Lower leg skin (tissue), 4 donors: ENCODE measurements around the gene SPAG4. TPM values are rescaled to one million over a fixed set of nuclear protein-coding genes. Genes with fewer than 3 reads are reported as not detected.
A peak's percentile ranks its signal among the peaks of the same experiment; 100 is the strongest.

Source experiments
- DNase-seq, 2 donors: peaks; one replicate each; pipeline ENCODE4 v3.0.0-alpha.2; 2019; ENCODE audit warnings: low spot score in 2 of 2
- H3K4me3 ChIP-seq: fragments of 200-600 bp; sonication (generic); 2 replicates; pipeline ENCODE4 v1.5.1; 2017; ENCODE audit warnings: mild to moderate bottlenecking, low read depth; ENCODE audit not compliant: poor library complexity, severe bottlenecking
- POLR2A ChIP-seq, 2 donors: fragments of 450-650 bp; IDR thresholded peaks; one replicate each; pipeline ENCODE4 v1.6.1; 2016 to 2017; ENCODE audit warnings: antibody characterized with exemption in 2 of 2, mild to moderate bottlenecking in 1 of 2, moderate library complexity in 1 of 2
- WGBS, 2 donors: methylation state at CpG; one replicate each; pipeline ENCODE4 v1.1.5; 2018; 5-methylcytosine and 5-hydroxymethylcytosine counted together
- intact Hi-C: fragments of 100-400 bp; cut with DNase I; formaldehyde crosslinking; loops from one replicate; pipeline ENCODE4 v1.15.0; 2023; ENCODE audit warnings: low total_unique reads
- total RNA-seq, 4 donors: library from RNA; depleted of rRNA; stranded (reverse); fragments of >200 nt; gene quantifications; one replicate each; pipeline ENCODE4 v1.1.0, GENCODE V29; 2016
- TF ChIP-seq, protein P1 (sequence below), 3 donors: fragments of 450-650 bp; IDR thresholded peaks; one replicate each; pipeline ENCODE4 v1.5.1; 2016; ENCODE audit warnings: antibody characterized with exemption in 3 of 3, mild to moderate bottlenecking in 3 of 3, moderate library complexity in 2 of 3

SPAG4 gene
- total RNA-seq, 4 donors from 2014 or later: 1.2 to 2.5 (median 1.9) TPM; not detected in 1

DNA sequence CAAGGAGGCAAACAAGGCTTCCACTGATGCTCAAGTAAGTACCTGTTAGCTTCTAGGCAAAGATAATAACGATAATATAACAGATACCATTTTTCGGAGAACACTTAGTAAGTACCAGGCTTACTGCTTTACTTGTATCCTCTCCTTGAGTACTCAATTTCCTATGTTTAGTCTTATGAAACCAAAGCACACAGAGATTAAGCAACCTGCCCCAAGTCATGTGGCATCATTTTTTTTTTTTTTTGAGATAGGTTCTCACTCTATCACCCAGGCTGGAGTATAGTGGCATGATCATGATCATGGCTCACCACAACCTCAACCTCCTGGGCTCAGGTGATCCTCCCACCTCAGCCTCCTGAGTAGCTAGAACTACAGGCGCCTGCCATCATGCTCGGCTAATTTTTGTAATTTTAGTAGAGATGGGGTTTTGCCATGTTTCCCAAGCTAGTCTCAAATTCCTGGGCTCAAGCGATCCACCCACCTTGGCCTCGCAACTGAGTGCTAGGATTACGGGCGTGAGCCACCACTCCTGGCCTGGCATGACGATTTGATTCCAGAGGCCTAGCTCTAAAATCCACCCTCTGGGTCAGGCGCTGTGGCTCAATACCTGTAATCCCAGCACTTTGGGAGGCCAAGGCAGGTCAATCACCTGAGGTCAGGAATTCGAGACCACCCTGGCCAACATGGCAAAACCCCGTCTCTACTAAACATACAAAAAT lies 14.0 kb downstream of the SPAG4 start:
- H3K4me3 ChIP-seq: no peak overlapping the region
- no peak for TF ChIP-seq POLR2A (IDR thresholded peaks at IDR 0.05)
- TF ChIP-seq, protein P1, sequence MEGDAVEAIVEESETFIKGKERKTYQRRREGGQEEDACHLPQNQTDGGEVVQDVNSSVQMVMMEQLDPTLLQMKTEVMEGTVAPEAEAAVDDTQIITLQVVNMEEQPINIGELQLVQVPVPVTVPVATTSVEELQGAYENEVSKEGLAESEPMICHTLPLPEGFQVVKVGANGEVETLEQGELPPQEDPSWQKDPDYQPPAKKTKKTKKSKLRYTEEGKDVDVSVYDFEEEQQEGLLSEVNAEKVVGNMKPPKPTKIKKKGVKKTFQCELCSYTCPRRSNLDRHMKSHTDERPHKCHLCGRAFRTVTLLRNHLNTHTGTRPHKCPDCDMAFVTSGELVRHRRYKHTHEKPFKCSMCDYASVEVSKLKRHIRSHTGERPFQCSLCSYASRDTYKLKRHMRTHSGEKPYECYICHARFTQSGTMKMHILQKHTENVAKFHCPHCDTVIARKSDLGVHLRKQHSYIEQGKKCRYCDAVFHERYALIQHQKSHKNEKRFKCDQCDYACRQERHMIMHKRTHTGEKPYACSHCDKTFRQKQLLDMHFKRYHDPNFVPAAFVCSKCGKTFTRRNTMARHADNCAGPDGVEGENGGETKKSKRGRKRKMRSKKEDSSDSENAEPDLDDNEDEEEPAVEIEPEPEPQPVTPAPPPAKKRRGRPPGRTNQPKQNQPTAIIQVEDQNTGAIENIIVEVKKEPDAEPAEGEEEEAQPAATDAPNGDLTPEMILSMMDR (IDR thresholded peaks at IDR 0.05): no peak
- DNase-seq: peak in 1 of 2 donors; percentile 57
- 91 to 93% methylated on average over 12 of the region's 12 CpGs for WGBS, 2 donors
- intact Hi-C loops: no loop called here

DNA sequence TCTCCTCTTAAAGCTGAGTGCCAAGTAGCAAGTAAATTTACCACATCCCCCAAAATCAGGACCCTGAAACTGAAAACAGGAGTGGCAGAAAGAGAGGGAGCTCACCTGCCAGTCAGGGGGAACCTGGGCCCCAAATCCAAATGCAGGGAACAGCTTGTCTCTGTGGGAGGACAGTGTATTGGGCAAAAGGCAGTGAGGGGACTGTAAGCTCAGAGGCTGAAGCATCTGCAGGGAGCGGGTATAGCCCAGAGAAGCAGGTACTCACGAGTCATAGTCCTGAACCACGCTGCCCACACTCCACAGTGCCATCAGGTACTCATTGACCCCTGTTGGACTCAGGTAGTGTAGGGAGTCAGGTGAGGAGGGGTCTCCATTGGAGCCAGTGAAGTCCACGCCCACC lies 15.0 kb downstream of the SPAG4 start:
- 95 to 100% methylated on average over 3 to 4 of the region's 4 CpGs for WGBS, 2 donors
- H3K4me3 ChIP-seq: no peak overlapping the region
- intact Hi-C loops: no loop called here
- peak in 1 of 2 donors; percentile 74 for DNase-seq
- TF ChIP-seq POLR2A (IDR thresholded peaks at IDR 0.05): no peak
- TF ChIP-seq, protein P1 (IDR thresholded peaks at IDR 0.05): no peak

DNA sequence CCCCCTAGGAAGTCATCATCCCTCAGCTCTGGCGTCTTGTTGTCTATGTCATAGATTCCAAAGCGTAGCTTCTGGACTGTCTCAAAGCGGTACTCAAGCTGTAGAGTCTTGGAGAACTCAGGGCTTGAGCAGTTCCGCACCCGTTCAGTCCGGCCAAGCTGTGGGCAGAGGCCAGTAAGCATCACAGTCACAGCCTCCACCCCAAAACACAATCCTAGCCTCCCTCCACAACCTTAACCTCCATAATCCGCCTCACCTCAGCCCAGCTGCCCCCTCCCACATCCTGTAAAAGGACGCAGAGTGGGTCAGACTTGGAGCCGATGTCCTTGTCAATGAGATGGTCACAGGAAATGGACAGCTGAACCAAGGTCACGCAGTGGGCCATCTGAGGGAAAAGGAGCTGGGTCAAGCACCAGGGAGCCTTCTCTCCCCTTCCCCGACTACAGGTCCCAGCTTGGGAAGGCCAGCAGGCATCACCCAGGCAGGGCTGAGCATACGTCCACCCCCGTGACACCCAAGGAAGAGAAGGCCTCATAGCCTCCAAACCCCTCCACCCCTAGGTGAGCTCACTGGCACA lies 17.0 kb downstream of the SPAG4 start:
- TF ChIP-seq POLR2A (IDR thresholded peaks at IDR 0.05): no peak
- TF ChIP-seq, protein P1 (IDR thresholded peaks at IDR 0.05): no peak
- no peak overlapping the region for H3K4me3 ChIP-seq
- intact Hi-C loops: no loop called here
- 96 to 98% methylated on average over 13 of the region's 13 CpGs for WGBS, 2 donors
- DNase-seq: peak in 1 of 2 donors; percentile 64

DNA sequence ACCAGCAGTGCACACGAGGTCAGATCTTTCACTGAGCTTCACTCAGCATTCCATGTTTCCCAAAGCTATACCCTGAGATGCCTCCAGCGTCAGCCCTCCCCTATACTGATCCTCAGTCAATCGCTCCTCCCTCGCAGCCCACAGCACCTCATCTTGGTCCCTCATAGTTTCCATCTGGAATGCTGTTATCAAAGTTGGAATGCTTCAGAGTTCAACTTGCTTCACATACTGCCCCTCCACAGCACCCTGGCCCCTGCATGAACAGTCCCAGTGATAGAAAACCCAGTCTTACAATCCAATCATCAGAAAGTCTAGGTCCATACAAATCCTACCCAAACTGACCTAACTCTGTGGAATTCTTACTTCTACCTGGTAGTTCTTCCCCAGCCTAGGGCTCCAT lies 20.0 kb downstream of the SPAG4 start:
- 75 to 78% methylated on average over 4 of the region's 4 CpGs for WGBS, 2 donors
- no peak for TF ChIP-seq POLR2A (IDR thresholded peaks at IDR 0.05)
- TF ChIP-seq, protein P1 (IDR thresholded peaks at IDR 0.05): no peak
- peak in 1 of 2 donors; percentile 59 for DNase-seq

DNA sequence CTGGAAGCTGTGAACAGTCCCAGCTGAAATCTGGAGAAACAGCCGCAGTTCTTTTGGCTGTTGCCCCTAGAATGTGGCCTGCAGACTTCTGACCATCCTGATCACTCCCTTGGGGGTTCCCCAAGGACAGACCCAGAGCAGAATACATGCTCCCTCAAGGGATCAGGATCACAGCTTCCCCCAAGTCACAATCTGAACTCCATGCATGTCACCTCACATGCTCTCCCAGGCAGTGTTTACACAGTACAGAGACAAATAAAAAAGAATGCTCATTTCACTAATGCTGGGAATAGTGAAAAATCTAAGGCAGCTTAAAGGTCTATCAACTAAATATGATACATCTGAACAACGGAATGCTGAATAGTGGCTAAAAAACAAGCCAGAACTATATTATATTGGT lies 20.5 kb downstream of the SPAG4 start:
- no peak for DNase-seq
- 76 to 91% methylated on average over 2 of the region's 2 CpGs for WGBS, 2 donors
- intact Hi-C loops: no loop called here
- H3K4me3 ChIP-seq: no peak overlapping the region
- no peak for TF ChIP-seq POLR2A (IDR thresholded peaks at IDR 0.05)
- TF ChIP-seq, protein P1 (IDR thresholded peaks at IDR 0.05): no peak

More for the DNA sequence above, 20.0 kb downstream of the SPAG4 start:
- no peak overlapping the region for H3K4me3 ChIP-seq
- intact Hi-C loops: no loop called here
